ENCODE measurements around the gene MAST1. TPM values are rescaled to one million over a fixed set of nuclear protein-coding genes. Genes with fewer than 3 reads are reported as not detected.
A peak's percentile ranks its signal among the peaks of the same experiment; 100 is the strongest.

MAST1 gene
- total RNA-seq, 4 donors from 2014 or later: 0.42 TPM; not detected in 3

- intact Hi-C loops (cut with DNase I): loop anchor here (5.0 to 10.0 kb wide), 2 partner anchors 34 to 87 kb away; no protein-coding TSS in a partner anchor
- Histone ChIP-seq H3K36me3 (peaks cover 0 to 38% (median 0%) of the 10 kb centered on the region in 3 donors), H3K9me3 (no peaks in the 10 kb centered on the region), H3K27ac (peak within 1 kb of the TSS; percentile 65 to 90 (median 86)), H3K4me1 (peaks cover 20 to 45% (median 33%) of the 10 kb centered on the region in 3 donors), H3K4me3 (peak within 1 kb of the TSS; percentile 76 to 91 (median 82)), H3K27me3 (no peaks in the 10 kb centered on the region)
- TF ChIP-seq, protein P1, sequence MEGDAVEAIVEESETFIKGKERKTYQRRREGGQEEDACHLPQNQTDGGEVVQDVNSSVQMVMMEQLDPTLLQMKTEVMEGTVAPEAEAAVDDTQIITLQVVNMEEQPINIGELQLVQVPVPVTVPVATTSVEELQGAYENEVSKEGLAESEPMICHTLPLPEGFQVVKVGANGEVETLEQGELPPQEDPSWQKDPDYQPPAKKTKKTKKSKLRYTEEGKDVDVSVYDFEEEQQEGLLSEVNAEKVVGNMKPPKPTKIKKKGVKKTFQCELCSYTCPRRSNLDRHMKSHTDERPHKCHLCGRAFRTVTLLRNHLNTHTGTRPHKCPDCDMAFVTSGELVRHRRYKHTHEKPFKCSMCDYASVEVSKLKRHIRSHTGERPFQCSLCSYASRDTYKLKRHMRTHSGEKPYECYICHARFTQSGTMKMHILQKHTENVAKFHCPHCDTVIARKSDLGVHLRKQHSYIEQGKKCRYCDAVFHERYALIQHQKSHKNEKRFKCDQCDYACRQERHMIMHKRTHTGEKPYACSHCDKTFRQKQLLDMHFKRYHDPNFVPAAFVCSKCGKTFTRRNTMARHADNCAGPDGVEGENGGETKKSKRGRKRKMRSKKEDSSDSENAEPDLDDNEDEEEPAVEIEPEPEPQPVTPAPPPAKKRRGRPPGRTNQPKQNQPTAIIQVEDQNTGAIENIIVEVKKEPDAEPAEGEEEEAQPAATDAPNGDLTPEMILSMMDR (IDR thresholded peaks at IDR 0.05): peak in 2 of 6 experiments; percentile 12 to 22
- peak in 2 of 4 donors; percentile 77 to 90 for TF ChIP-seq POLR2A (IDR thresholded peaks at IDR 0.05)
- DNase-seq: no peak
- WGBS, 2 donors: 0% methylated on average over 2 to 24 of the region's 78 CpGs
These were observed 36.6 kb upstream of the MAST1 start, which contains the start of the genes PRDX2 and THSD8 for GRCh38 chr19:12801466-12802266. TSS of gene PRDX2 (minus strand) at chr19:12801800. CDS start at chr19:12801261, 539 bp downstream. TSS of gene THSD8 (plus strand) at chr19:12802069. CDS start at chr19:12802072, 3 bp downstream.

GRCh38 chr19:12802267-12803106 lies 35.8 kb upstream of the MAST1 start:
- Histone ChIP-seq H3K4me1 (peaks cover 28 to 50% (median 40%) of the 10 kb centered on the region in 3 donors), H3K36me3 (peaks cover 0 to 29% (median 0%) of the 10 kb centered on the region in 3 donors), H3K4me3 (peak overlapping the region; percentile 76 to 91 (median 82)), H3K27me3 (no peaks in the 10 kb centered on the region), H3K9me3 (no peaks in the 10 kb centered on the region), H3K27ac (peak overlapping the region; percentile 65 to 90 (median 86))
- 42 to 50% methylated on average over 17 of the region's 22 CpGs for WGBS, 2 donors
- no peak for TF ChIP-seq POLR2A (IDR thresholded peaks at IDR 0.05)
- TF ChIP-seq, protein P1 (IDR thresholded peaks at IDR 0.05): no peak
- DNase-seq: no peak
- intact Hi-C loops (cut with DNase I): loop anchor here (5.0 to 10.0 kb wide), 2 partner anchors 35 to 88 kb away; no protein-coding TSS in a partner anchor

- H3K36me3 ChIP-seq: peaks cover 0 to 14% (median 0%) of the 10 kb centered on the region in 3 donors
- intact Hi-C loops (cut with DNase I): loop anchor here (5.0 to 10.0 kb wide), 2 partner anchors 37 to 89 kb away; no protein-coding TSS in a partner anchor
- no peaks in the 10 kb centered on the region for H3K9me3 ChIP-seq
- TF ChIP-seq POLR2A (IDR thresholded peaks at IDR 0.05): no peak
- TF ChIP-seq, protein P1 (IDR thresholded peaks at IDR 0.05): no peak
- no peak for DNase-seq
- H3K27ac ChIP-seq: no peak overlapping the region
- no peaks in the 10 kb centered on the region for H3K27me3 ChIP-seq
- H3K4me1 ChIP-seq: peaks cover 28 to 50% (median 40%) of the 10 kb centered on the region in 3 donors
- no peak overlapping the region for H3K4me3 ChIP-seq
- 89 to 92% methylated on average over 16 to 24 of the region's 26 CpGs for WGBS, 2 donors
These were observed 34.3 kb upstream of the MAST1 start for GRCh38 chr19:12804051-12804450.

DNA sequence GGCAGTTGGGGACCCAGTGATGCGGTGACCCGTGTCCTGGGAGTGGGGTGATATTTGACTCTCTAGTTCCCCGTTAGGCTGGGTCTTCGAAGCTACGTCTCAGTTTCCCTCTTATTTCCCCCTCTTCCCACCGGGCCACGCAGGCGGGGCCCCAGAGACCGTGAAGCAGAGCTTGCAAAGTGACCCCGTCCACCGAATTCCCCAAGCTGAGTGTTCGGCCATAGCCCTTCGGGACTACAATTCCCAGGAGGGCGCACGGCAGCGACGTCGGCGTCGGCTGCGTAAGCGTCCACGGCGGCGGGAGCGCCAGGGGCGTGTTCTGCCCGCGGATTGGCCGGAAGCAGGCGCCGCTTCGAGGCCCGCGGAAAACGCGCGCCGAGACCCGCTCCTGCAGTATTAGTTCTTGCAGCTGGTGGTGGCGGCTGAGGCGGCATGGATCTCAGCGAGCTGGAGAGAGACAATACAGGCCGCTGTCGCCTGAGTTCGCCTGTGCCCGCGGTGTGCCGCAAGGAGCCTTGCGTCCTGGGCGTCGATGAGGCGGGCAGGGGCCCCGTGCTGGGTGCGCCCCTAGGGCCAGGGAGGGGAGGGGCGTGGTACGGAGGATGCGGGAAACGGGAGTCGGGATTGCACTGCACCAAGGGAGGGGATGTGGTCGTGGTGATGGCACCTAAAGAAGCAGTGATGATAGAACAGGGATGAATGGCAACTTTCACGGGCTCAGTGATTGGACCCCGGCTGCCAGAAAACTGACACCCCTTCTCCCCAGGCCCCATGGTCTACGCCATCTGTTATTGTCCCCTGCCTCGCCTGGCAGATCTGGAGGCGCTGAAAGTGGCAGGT lies 31.9 kb upstream of the MAST1 start, which contains the start of gene RNASEH2A:
RNASEH2A (plus strand) TSS at position 343 of the 840 bp plus-strand sequence; CDS start at position 433, 90 bp downstream.
- TF ChIP-seq, protein P1 (IDR thresholded peaks at IDR 0.05): peak in 1 of 6 experiments; percentile 36
- peak in 1 of 4 donors; percentile 26 for TF ChIP-seq POLR2A (IDR thresholded peaks at IDR 0.05)
- peak within 1 kb of the TSS; percentile 48 to 82 (median 70) for H3K4me3 ChIP-seq
- peak within 1 kb of the TSS; percentile 73 to 82 (median 79) for H3K27ac ChIP-seq
- intact Hi-C loops (cut with DNase I): loop anchor here (10.0 kb wide), 1 partner anchor 92 kb away; no protein-coding TSS in a partner anchor
- DNase-seq: no peak
- H3K36me3 ChIP-seq: peaks cover 0 to 24% (median 5%) of the 10 kb centered on the region in 3 donors
- H3K9me3 ChIP-seq: no peaks in the 10 kb centered on the region
- H3K4me1 ChIP-seq: peaks cover 15 to 31% (median 23%) of the 10 kb centered on the region in 3 donors
- WGBS, 2 donors: 25 to 57% methylated on average over 3 to 8 of the region's 66 CpGs
- no peaks in the 10 kb centered on the region for H3K27me3 ChIP-seq
